WTC11 (cell line): ENCODE results near the gene PTPRU. TPM values are rescaled to one million over a fixed set of nuclear protein-coding genes. Genes with fewer than 3 reads are reported as not detected.

Experiments
- ATAC-seq: fragments of 200-7000 bp; cut with Tn5 transposase; 2 replicates; pipeline ENCODE4 v1.10.0; 2021; ENCODE audit warnings: mild to moderate bottlenecking, moderate library complexity
- CTCF ChIA-PET: fragments of 300-600 bp; sonication (Branson Sonifier 250); formaldehyde crosslinking; loops from one replicate; lab custom pipeline; 2021; ENCODE audit warnings: antibody characterized with exemption; lab: Charles Lee
- POLR2A ChIA-PET: fragments of 350-600 bp; sonication (Branson Sonifier 250); formaldehyde crosslinking; loops from one replicate; lab custom pipeline; 2021; ENCODE audit warnings: antibody characterized with exemption; lab: Charles Lee
- DNase-seq: peaks from one replicate; pipeline ENCODE4 v3.0.0; 2021; ENCODE audit warnings: low spot score
- H3K27ac Mint-ChIP-seq: 2 replicates; pipeline ENCODE4 v1.8.0; 2021; ENCODE audit warnings: mixed read lengths
- H3K27me3 Mint-ChIP-seq: 2 replicates; pipeline ENCODE4 v1.8.0; 2021; ENCODE audit warnings: low read depth, mild to moderate bottlenecking, moderate library complexity, mixed read lengths
- H3K36me3 Mint-ChIP-seq: 2 replicates; pipeline ENCODE4 v1.8.0; 2021; ENCODE audit warnings: mixed read lengths
- H3K4me1 Mint-ChIP-seq: 2 replicates; pipeline ENCODE4 v1.8.0; 2022; ENCODE audit warnings: mixed read lengths
- H3K4me3 Mint-ChIP-seq: 2 replicates; pipeline ENCODE4 v1.8.0; 2021; ENCODE audit warnings: mild to moderate bottlenecking, moderate library complexity, mixed read lengths
- H3K9me3 Mint-ChIP-seq: 2 replicates; pipeline ENCODE4 v1.8.0; 2021; ENCODE audit warnings: mixed read lengths
- CTCF ChIP-seq: fragments of 200-600 bp; IDR thresholded peaks from 2 replicates; pipeline ENCODE4 v1.8.0; 2022; ENCODE audit warnings: antibody characterized with exemption
- FOXK1 ChIP-seq: sonication (generic); formaldehyde crosslinking; IDR thresholded peaks from 2 replicates; pipeline ENCODE4 v1.8.0; 2022; ENCODE audit warnings: mild to moderate bottlenecking, moderate library complexity, missing genetic modification reagents
- FOXP1 ChIP-seq: sonication (generic); formaldehyde crosslinking; IDR thresholded peaks from 2 replicates; pipeline ENCODE4 v1.8.0; 2022; ENCODE audit warnings: missing genetic modification reagents, mild to moderate bottlenecking, moderate library complexity, borderline replicate concordance
- KAT7 ChIP-seq: sonication (generic); formaldehyde crosslinking; IDR thresholded peaks from 2 replicates; pipeline ENCODE4 v1.8.1; 2023; ENCODE audit warnings: missing genetic modification reagents, mild to moderate bottlenecking, borderline replicate concordance
- PRDM15 ChIP-seq: sonication (generic); formaldehyde crosslinking; IDR thresholded peaks from 2 replicates; pipeline ENCODE4 v1.8.0; 2022; ENCODE audit warnings: missing genetic modification reagents
- SMAD4 ChIP-seq: sonication (generic); formaldehyde crosslinking; IDR thresholded peaks from 2 replicates; pipeline ENCODE4 v1.8.0; 2022; ENCODE audit warnings: mild to moderate bottlenecking, missing genetic modification reagents
- SOX15 ChIP-seq: fragments of 250-450 bp; sonication (Bioruptor Pico); IDR thresholded peaks from 2 replicates; pipeline ENCODE4 v1.9.0; 2021; ENCODE audit warnings: mild to moderate bottlenecking
- TEAD1 ChIP-seq: sonication (generic); formaldehyde crosslinking; IDR thresholded peaks from 2 replicates; pipeline ENCODE4 v1.8.0; 2022; ENCODE audit warnings: mild to moderate bottlenecking, missing genetic modification reagents
- ZNF138 ChIP-seq: sonication (generic); formaldehyde crosslinking; conservative IDR thresholded peaks from 2 replicates; pipeline ENCODE4 v1.8.1; 2022; ENCODE audit warnings: mild to moderate bottlenecking, moderate library complexity, missing genetic modification reagents
- ZNF263 ChIP-seq: sonication (generic); formaldehyde crosslinking; IDR thresholded peaks from 2 replicates; pipeline ENCODE4 v1.8.1; 2022; ENCODE audit warnings: low read depth, mild to moderate bottlenecking, moderate library complexity, missing genetic modification reagents
- ZNF317 ChIP-seq: sonication (generic); formaldehyde crosslinking; IDR thresholded peaks from 2 replicates; pipeline ENCODE4 v1.8.1; 2023; ENCODE audit warnings: low read depth, mild to moderate bottlenecking, moderate library complexity, missing genetic modification reagents, borderline replicate concordance
- ZNF396 ChIP-seq: fragments of 250-450 bp; sonication (Bioruptor Pico); IDR thresholded peaks from 2 replicates; pipeline ENCODE4 v1.8.0; 2021; ENCODE audit warnings: mild to moderate bottlenecking, moderate library complexity, borderline replicate concordance
- total RNA-seq: library from RNA; stranded (reverse); gene quantifications from 3 replicates; pipeline ENCODE4 v1.2.3, GENCODE V29; 2021
- TF ChIP-seq, protein P1 (sequence below): sonication (generic); formaldehyde crosslinking; IDR thresholded peaks from 2 replicates; pipeline ENCODE4 v1.8.1; 2023; ENCODE audit warnings: mild to moderate bottlenecking, missing genetic modification reagents, moderate library complexity
- TF ChIP-seq, protein P2 (sequence below): sonication (generic); formaldehyde crosslinking; IDR thresholded peaks from 2 replicates; pipeline ENCODE4 v1.8.0; 2022; ENCODE audit warnings: mild to moderate bottlenecking, missing genetic modification reagents
- TF ChIP-seq, protein P3 (sequence below): sonication (generic); formaldehyde crosslinking; IDR thresholded peaks from 2 replicates; pipeline ENCODE4 v1.8.1; 2022; ENCODE audit warnings: low read depth, missing genetic modification reagents, borderline replicate concordance
- TF ChIP-seq, protein P4 (sequence below): sonication (generic); formaldehyde crosslinking; IDR thresholded peaks from 2 replicates; pipeline ENCODE4 v1.8.0; 2022; ENCODE audit warnings: mild to moderate bottlenecking, missing genetic modification reagents
- TF ChIP-seq, protein P5 (sequence below): sonication (generic); formaldehyde crosslinking; IDR thresholded peaks from 2 replicates; pipeline ENCODE4 v1.8.1; 2023; ENCODE audit warnings: mild to moderate bottlenecking, moderate library complexity, missing genetic modification reagents

PTPRU gene
- total RNA-seq, 1 experiment from 2014 or later, result 75.4 TPM

DNA sequence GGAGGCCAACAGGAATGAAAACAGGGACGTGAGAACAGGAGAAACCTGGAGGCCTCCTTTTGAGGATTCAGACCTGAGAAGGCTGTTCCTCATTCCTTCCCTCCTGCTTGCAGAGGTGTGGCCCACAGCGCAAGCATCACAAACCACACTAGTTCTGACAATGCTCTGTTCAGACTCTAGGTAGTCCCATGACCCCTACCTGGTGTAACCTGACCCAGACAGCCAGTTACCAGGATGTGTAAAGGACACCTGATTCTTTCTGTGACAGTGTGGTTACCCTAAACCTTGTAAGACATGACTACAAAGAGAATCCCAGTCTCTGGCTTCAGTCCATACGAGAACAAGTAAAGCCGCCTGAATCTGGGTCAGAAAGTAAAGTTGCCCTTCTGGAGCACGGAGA lies 8.8 kb upstream of the PTPRU start:
- H3K4me3 Mint-ChIP-seq, result no peak overlapping the region
- H3K9me3 Mint-ChIP-seq, result no peaks in the 10 kb centered on the region
- no peak for DNase-seq
- peaks cover 38% of the 10 kb centered on the region for H3K4me1 Mint-ChIP-seq
- ChIA-PET POLR2A (no interaction called here), CTCF (no interaction called here)
- no peak for TF ChIP-seq FOXK1
- TF ChIP-seq, protein P1, sequence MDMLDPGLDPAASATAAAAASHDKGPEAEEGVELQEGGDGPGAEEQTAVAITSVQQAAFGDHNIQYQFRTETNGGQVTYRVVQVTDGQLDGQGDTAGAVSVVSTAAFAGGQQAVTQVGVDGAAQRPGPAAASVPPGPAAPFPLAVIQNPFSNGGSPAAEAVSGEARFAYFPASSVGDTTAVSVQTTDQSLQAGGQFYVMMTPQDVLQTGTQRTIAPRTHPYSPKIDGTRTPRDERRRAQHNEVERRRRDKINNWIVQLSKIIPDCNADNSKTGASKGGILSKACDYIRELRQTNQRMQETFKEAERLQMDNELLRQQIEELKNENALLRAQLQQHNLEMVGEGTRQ, result 0 out of 2 replicates have a peak, but pooled peaks have one; percentile 11
- peak; percentile 63 for ATAC-seq
- H3K36me3 Mint-ChIP-seq, result no peaks in the 10 kb centered on the region
- H3K27ac Mint-ChIP-seq, result peak overlapping the region; percentile 57
- H3K27me3 Mint-ChIP-seq, result peaks cover 13% of the 10 kb centered on the region

- ChIA-PET POLR2A (interaction anchor here (1.3 kb wide), 1 partner anchor 10 kb away, joined by 3 read pairs; no protein-coding TSS in a partner anchor), CTCF (interaction anchor here (1.0 to 2.2 kb wide), 6 partner anchors 30 to 348 kb away, joined by 3 to 6 read pairs (median 5); no protein-coding TSS in a partner anchor)
- ATAC-seq, result no peak
- H3K27me3 Mint-ChIP-seq, result peaks cover 34% of the 10 kb centered on the region
- H3K4me3 Mint-ChIP-seq, result peak overlapping the region; percentile 93
- no peak for DNase-seq
- H3K27ac Mint-ChIP-seq, result peak overlapping the region; percentile 83
- peaks cover 29% of the 10 kb centered on the region for H3K4me1 Mint-ChIP-seq
- H3K9me3 Mint-ChIP-seq, result no peaks in the 10 kb centered on the region
- no peaks in the 10 kb centered on the region for H3K36me3 Mint-ChIP-seq
- no peak for TF ChIP-seq CTCF
- no peak for TF ChIP-seq PRDM15
- no peak for TF ChIP-seq SMAD4
- TF ChIP-seq, protein P2, sequence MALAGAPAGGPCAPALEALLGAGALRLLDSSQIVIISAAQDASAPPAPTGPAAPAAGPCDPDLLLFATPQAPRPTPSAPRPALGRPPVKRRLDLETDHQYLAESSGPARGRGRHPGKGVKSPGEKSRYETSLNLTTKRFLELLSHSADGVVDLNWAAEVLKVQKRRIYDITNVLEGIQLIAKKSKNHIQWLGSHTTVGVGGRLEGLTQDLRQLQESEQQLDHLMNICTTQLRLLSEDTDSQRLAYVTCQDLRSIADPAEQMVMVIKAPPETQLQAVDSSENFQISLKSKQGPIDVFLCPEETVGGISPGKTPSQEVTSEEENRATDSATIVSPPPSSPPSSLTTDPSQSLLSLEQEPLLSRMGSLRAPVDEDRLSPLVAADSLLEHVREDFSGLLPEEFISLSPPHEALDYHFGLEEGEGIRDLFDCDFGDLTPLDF, result no peak
- TF ChIP-seq ZNF317 (CRISPR knock-in tag), result no peak
- TF ChIP-seq, protein P3, sequence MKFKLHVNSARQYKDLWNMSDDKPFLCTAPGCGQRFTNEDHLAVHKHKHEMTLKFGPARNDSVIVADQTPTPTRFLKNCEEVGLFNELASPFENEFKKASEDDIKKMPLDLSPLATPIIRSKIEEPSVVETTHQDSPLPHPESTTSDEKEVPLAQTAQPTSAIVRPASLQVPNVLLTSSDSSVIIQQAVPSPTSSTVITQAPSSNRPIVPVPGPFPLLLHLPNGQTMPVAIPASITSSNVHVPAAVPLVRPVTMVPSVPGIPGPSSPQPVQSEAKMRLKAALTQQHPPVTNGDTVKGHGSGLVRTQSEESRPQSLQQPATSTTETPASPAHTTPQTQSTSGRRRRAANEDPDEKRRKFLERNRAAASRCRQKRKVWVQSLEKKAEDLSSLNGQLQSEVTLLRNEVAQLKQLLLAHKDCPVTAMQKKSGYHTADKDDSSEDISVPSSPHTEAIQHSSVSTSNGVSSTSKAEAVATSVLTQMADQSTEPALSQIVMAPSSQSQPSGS (CRISPR knock-in tag), result no peak
- no peak for TF ChIP-seq TEAD1 (CRISPR knock-in tag)
- no peak for TF ChIP-seq SOX15 (CRISPR knock-in tag)
- no peak for TF ChIP-seq ZNF138
- TF ChIP-seq, protein P4, sequence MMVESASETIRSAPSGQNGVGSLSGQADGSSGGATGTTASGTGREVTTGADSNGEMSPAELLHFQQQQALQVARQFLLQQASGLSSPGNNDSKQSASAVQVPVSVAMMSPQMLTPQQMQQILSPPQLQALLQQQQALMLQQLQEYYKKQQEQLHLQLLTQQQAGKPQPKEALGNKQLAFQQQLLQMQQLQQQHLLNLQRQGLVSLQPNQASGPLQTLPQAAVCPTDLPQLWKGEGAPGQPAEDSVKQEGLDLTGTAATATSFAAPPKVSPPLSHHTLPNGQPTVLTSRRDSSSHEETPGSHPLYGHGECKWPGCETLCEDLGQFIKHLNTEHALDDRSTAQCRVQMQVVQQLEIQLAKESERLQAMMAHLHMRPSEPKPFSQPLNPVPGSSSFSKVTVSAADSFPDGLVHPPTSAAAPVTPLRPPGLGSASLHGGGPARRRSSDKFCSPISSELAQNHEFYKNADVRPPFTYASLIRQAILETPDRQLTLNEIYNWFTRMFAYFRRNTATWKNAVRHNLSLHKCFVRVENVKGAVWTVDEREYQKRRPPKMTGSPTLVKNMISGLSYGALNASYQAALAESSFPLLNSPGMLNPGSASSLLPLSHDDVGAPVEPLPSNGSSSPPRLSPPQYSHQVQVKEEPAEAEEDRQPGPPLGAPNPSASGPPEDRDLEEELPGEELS (CRISPR knock-in tag), result no peak
- no peak for TF ChIP-seq KAT7
- no peak for TF ChIP-seq FOXP1 (CRISPR knock-in tag)
- no peak for TF ChIP-seq ZNF396
- TF ChIP-seq, protein P5, sequence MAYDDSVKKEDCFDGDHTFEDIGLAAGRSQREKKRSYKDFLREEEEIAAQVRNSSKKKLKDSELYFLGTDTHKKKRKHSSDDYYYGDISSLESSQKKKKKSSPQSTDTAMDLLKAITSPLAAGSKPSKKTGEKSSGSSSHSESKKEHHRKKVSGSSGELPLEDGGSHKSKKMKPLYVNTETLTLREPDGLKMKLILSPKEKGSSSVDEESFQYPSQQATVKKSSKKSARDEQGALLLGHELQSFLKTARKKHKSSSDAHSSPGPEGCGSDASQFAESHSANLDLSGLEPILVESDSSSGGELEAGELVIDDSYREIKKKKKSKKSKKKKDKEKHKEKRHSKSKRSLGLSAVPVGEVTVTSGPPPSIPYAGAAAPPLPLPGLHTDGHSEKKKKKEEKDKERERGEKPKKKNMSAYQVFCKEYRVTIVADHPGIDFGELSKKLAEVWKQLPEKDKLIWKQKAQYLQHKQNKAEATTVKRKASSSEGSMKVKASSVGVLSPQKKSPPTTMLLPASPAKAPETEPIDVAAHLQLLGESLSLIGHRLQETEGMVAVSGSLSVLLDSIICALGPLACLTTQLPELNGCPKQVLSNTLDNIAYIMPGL, result no peak
- TF ChIP-seq ZNF263 (CRISPR knock-in tag), result no peak
These were observed 6.1 kb upstream of the PTPRU start for GRCh38 chr1:29230204-29230552.
